ENCODE measurements around the gene PRKCH.
A peak's percentile ranks its signal among the peaks of the same experiment; 100 is the strongest.

PRKCH gene

DNA sequence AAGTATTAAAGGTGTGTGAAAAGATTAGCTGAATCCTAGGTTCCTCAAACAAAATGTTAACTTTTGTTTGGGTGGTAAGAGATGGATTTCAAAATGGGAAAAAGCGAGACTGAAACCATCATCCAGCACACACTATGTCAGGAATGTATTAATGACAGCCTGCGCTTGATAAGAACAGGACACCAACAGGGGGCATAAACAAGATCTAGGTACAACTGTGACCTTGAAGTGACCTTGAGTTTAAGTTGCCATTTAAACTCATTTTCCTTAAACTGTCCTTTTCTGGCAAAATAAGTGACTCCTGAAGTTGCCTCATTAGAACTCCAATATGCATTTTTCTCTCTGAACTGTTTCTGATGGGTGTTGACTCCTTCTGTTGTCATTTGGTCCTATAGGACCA is 17.1 kb downstream of the PRKCH start:
- peak overlapping the region; percentile 55 for H3K4me3 Mint-ChIP-seq
- peak overlapping the region; percentile 95 for H3K27ac Mint-ChIP-seq
- no peaks in the 10 kb centered on the region for H3K27me3 Mint-ChIP-seq
- peaks cover 8% of the 10 kb centered on the region for H3K36me3 Mint-ChIP-seq
- peaks cover 91% of the 10 kb centered on the region for H3K4me1 Mint-ChIP-seq (ENCODE audit: low read depth)
- H3K9me3 Mint-ChIP-seq (ENCODE audit: low read depth): no peaks in the 10 kb centered on the region

DNA sequence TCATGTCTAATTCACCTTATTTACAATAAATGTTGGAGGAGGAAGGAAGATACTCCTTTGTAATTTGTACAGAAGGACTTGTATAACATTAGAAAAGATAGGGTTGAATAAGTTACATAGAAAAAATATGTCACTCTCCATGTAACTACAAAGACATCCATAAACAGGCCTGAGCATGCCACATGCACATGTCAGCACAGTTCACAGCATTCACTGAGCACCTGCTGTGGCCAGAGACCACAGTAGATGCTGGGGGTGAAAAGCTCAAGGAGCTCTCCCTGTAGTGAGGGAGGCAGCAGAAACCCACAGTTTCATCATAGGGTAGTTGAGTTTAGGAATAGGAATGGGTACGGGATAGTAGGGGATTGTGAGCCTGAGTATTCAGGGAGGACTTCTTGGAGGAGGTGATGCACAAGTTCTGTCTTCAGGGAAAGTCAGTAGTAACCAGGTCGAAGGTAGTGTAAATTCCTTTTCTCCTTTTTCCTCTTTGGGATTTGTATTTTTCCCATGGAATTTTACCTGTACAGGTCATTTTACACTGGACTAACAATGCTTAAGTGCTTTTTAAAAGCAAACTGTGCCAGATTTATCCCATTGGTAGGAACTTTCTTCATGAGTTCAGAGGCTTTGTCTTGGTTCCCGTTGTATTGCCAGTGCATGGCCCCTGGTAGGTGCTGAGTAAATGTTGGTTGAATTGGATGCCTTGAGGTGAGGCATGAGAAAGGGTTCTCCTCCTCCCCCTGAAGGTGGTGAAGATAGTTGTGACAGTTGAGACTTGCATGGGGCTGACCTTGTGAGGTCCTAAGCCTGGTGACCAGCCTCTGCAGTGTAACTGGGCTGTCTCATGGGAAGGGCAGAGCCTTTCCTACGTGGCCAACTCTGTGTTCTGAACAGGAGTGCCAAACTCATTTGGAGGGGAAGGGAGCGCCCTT is 20.2 kb downstream of the PRKCH start:
- peaks cover 93% of the 10 kb centered on the region for H3K4me1 Mint-ChIP-seq (ENCODE audit: low read depth)
- peak overlapping the region; percentile 83 for H3K4me3 Mint-ChIP-seq
- peaks cover 14% of the 10 kb centered on the region for H3K36me3 Mint-ChIP-seq
- no peaks in the 10 kb centered on the region for H3K9me3 Mint-ChIP-seq (ENCODE audit: low read depth)
- no peaks in the 10 kb centered on the region for H3K27me3 Mint-ChIP-seq
- H3K27ac Mint-ChIP-seq: peak overlapping the region; percentile 99

DNA sequence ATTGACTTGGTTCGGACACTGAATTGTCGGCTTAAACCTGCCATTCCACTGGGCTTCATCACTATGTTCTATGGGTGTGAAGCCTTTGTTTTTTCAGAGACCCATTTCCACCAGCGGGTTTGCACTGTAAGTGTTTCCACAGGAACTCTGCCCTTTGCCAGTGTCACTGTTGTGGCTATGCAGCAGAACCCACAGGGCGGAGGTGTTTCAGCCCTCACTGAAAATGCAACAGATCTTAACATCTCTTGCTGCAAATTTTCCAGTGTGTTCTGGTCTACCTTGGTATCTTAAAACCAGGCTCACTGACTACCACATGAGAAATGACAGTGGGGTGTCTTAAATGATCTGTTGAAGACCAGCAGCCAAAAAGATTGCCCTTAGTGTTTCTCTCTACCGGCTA is 21.1 kb downstream of the PRKCH start:
- Mint-ChIP-seq H3K27ac (peak overlapping the region; percentile 99), H3K36me3 (peaks cover 14% of the 10 kb centered on the region), H3K4me1 (ENCODE audit: low read depth) (peaks cover 95% of the 10 kb centered on the region), H3K9me3 (ENCODE audit: low read depth) (no peaks in the 10 kb centered on the region), H3K27me3 (no peaks in the 10 kb centered on the region), H3K4me3 (peak overlapping the region; percentile 83)

DNA sequence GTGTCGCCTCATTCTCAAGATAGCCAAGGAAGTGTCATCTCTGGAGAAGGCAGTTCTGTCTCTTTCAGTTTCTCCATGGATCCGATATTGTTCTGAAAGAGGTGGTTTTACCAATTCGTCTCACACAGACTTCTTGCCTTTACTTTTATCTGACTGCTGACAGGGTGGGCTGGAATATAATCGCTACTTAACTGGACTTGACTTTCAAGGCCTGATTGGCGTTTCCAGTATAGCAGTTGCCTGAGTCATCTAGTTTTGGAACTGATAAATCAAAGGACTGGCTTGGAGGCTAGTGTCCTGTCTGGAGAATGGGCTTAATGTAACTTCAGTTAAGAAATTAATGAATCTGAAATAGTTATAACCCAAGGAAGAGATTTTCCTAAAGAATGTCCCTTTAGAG is 21.6 kb downstream of the PRKCH start:
- Mint-ChIP-seq H3K27me3 (no peaks in the 10 kb centered on the region), H3K4me3 (peak overlapping the region; percentile 83), H3K36me3 (peaks cover 14% of the 10 kb centered on the region), H3K27ac (peak overlapping the region; percentile 99), H3K4me1 (ENCODE audit: low read depth) (peaks cover 95% of the 10 kb centered on the region), H3K9me3 (ENCODE audit: low read depth) (no peaks in the 10 kb centered on the region)

DNA sequence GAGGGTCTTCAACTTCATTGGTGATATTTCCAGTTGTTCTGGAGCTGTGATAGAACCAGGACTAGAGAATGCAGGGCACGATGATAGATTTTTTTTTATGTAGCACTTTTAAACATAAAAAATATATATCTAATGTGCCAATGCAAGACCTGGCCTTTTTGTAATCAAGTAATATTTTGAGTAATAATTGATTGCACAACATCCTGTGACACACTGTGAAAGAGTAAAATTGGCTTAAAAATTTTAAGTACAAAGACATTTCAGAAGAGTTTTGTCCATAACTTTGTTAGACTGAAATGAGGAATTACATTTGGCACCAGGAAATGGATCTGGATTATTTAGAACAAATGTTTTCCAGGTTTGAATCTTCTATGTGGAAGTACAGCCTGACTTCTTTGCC is 22.1 kb downstream of the PRKCH start:
- Mint-ChIP-seq H3K9me3 (ENCODE audit: low read depth) (no peaks in the 10 kb centered on the region), H3K4me3 (peak overlapping the region; percentile 83)

DNA sequence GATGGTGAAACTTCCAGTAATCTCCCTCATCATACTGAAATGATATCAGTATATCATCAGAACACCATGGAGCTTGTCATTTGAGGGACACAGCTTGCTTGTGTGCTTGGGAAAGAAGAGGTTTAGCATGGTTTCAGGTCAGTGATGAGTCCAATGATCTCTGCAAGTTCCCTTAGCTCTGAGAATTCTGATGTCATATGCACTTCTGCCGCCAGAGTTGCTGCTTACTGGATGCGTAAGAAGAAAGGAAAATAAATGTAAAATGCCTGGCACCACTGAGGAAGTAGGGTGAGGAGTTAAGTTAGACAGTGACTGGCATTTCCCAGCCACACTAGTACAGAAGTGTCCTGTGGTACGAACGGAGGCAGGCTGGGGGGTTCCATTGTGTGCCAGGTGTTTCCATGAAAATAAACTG is 22.6 kb downstream of the PRKCH start:
- H3K27ac Mint-ChIP-seq: peak overlapping the region; percentile 99
- H3K36me3 Mint-ChIP-seq: peaks cover 20% of the 10 kb centered on the region
- H3K4me3 Mint-ChIP-seq: peak overlapping the region; percentile 83
- no peaks in the 10 kb centered on the region for H3K27me3 Mint-ChIP-seq
- H3K4me1 Mint-ChIP-seq (ENCODE audit: low read depth): peaks cover 95% of the 10 kb centered on the region
- peaks cover 2% of the 10 kb centered on the region for H3K9me3 Mint-ChIP-seq (ENCODE audit: low read depth)

More for the DNA sequence above, 22.1 kb downstream of the PRKCH start:
- Mint-ChIP-seq H3K27ac (peak overlapping the region; percentile 99), H3K36me3 (peaks cover 14% of the 10 kb centered on the region), H3K4me1 (ENCODE audit: low read depth) (peaks cover 95% of the 10 kb centered on the region), H3K27me3 (no peaks in the 10 kb centered on the region)

GRCh38 chr14:61344437-61345150 is 23.2 kb downstream of the PRKCH start:
- Mint-ChIP-seq H3K27me3 (no peaks in the 10 kb centered on the region), H3K9me3 (ENCODE audit: low read depth) (peaks cover 5% of the 10 kb centered on the region), H3K36me3 (peaks cover 23% of the 10 kb centered on the region), H3K27ac (peak overlapping the region; percentile 99), H3K4me3 (peak overlapping the region; percentile 83), H3K4me1 (ENCODE audit: low read depth) (peaks cover 98% of the 10 kb centered on the region)

GRCh38 chr14:61345151-61345482 is 23.7 kb downstream of the PRKCH start:
- H3K9me3 Mint-ChIP-seq (ENCODE audit: low read depth): peaks cover 5% of the 10 kb centered on the region
- peaks cover 98% of the 10 kb centered on the region for H3K4me1 Mint-ChIP-seq (ENCODE audit: low read depth)
- peaks cover 23% of the 10 kb centered on the region for H3K36me3 Mint-ChIP-seq
- peak overlapping the region; percentile 99 for H3K27ac Mint-ChIP-seq
- H3K4me3 Mint-ChIP-seq: peak overlapping the region; percentile 83
- H3K27me3 Mint-ChIP-seq: no peaks in the 10 kb centered on the region

- no peaks in the 10 kb centered on the region for H3K27me3 Mint-ChIP-seq
- H3K36me3 Mint-ChIP-seq: peaks cover 19% of the 10 kb centered on the region
- peak overlapping the region; percentile 83 for H3K4me3 Mint-ChIP-seq
- peaks cover 98% of the 10 kb centered on the region for H3K4me1 Mint-ChIP-seq (ENCODE audit: low read depth)
- H3K9me3 Mint-ChIP-seq (ENCODE audit: low read depth): peaks cover 5% of the 10 kb centered on the region
- H3K27ac Mint-ChIP-seq: peak overlapping the region; percentile 99
Measured at GRCh38 chr14:61346221-61346620, 24.8 kb downstream of the PRKCH start.

DNA sequence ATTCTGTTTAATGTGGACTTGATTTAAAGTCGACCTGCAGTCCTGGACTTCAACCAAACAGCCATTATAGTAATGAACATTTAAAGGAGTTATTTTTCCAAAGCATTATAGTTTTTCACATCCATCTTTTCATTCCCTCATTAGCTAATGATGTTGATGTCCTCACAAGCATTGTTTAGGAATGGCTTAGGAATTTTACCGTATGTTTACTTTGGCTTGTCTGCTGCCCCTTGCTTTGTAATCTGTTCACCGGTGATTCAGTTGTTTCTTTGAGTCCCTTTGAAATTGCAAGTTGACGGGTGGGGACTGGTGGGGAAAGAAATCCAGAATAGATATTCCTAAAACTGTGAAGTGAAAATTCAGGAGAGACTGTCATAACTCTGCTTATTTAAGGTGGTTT is 25.4 kb downstream of the PRKCH start:
- Mint-ChIP-seq H3K9me3 (ENCODE audit: low read depth) (peaks cover 5% of the 10 kb centered on the region), H3K27me3 (no peaks in the 10 kb centered on the region), H3K4me1 (ENCODE audit: low read depth) (peaks cover 98% of the 10 kb centered on the region), H3K36me3 (peaks cover 19% of the 10 kb centered on the region), H3K27ac (peak overlapping the region; percentile 99), H3K4me3 (peak overlapping the region; percentile 83)

DNA sequence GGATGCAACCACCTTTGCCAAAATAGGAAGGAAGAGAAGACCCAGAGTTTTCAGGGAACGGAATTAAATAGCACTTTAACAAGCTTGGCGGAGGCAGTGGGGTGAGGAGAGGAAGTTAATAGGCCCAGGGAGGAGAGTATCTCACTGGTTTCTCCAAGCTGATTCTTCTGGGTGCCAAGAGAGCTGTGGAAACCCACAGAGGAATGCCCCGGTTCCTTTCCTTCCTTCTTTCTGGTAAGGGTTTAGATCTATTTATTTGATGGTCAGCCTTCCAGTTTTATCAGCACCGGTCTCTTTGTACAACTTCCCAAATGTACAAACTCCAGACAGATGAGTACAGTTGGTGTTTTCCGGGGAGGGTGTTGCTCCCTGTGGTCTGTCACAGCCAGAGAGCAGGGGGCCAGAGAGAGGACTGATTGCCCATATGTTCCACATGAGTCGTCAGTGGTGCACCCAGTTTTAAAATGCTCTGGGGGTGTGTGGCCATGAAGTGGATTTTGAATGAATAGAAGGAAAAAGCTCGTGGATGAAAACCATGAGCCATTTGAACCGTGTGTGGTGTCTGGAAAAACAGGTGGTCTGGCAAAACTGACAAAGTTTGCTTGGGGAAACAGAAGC is 26.6 kb downstream of the PRKCH start:
- H3K27me3 Mint-ChIP-seq: no peaks in the 10 kb centered on the region
- peaks cover 19% of the 10 kb centered on the region for H3K36me3 Mint-ChIP-seq
- H3K9me3 Mint-ChIP-seq (ENCODE audit: low read depth): peaks cover 5% of the 10 kb centered on the region
- H3K4me1 Mint-ChIP-seq (ENCODE audit: low read depth): peaks cover 98% of the 10 kb centered on the region
- peak overlapping the region; percentile 83 for H3K4me3 Mint-ChIP-seq
- peak overlapping the region; percentile 99 for H3K27ac Mint-ChIP-seq

- H3K27me3 Mint-ChIP-seq: no peaks in the 10 kb centered on the region
- H3K27ac Mint-ChIP-seq: peak overlapping the region; percentile 99
- peaks cover 95% of the 10 kb centered on the region for H3K4me1 Mint-ChIP-seq (ENCODE audit: low read depth)
- peak overlapping the region; percentile 73 for H3K4me3 Mint-ChIP-seq
- peaks cover 16% of the 10 kb centered on the region for H3K36me3 Mint-ChIP-seq
- H3K9me3 Mint-ChIP-seq (ENCODE audit: low read depth): peaks cover 5% of the 10 kb centered on the region
Measured at GRCh38 chr14:61350427-61351270, 29.3 kb downstream of the PRKCH start.

GRCh38 chr14:61351477-61351876 is 30.1 kb downstream of the PRKCH start:
- Mint-ChIP-seq H3K27me3 (no peaks in the 10 kb centered on the region), H3K27ac (peak overlapping the region; percentile 99), H3K4me3 (peak overlapping the region; percentile 73), H3K36me3 (peaks cover 22% of the 10 kb centered on the region), H3K4me1 (ENCODE audit: low read depth) (peaks cover 95% of the 10 kb centered on the region), H3K9me3 (ENCODE audit: low read depth) (peaks cover 5% of the 10 kb centered on the region)

- Mint-ChIP-seq H3K36me3 (peaks cover 31% of the 10 kb centered on the region), H3K27me3 (no peaks in the 10 kb centered on the region)
Measured at GRCh38 chr14:61355892-61356325, 34.5 kb downstream of the PRKCH start.

More at GRCh38 chr14:61355892-61356325, 34.5 kb downstream of the PRKCH start:
- peak overlapping the region; percentile 71 for H3K4me3 Mint-ChIP-seq
- peaks cover 96% of the 10 kb centered on the region for H3K4me1 Mint-ChIP-seq (ENCODE audit: low read depth)
- H3K9me3 Mint-ChIP-seq (ENCODE audit: low read depth): no peaks in the 10 kb centered on the region
- peak overlapping the region; percentile 96 for H3K27ac Mint-ChIP-seq

All from activated naive CD8-positive, alpha-beta T cell (primary cell).